Choroid plexus epithelial cell (primary cell): ENCODE data around the gene TPK1.

Source experiments
- DNase-seq: peaks from one replicate; pipeline ENCODE4 v3.0.0-alpha.2; 2010; ENCODE audit warnings: low read depth
- H3K4me3 ChIP-seq: 2 replicates; pipeline ENCODE4 v1.5.1; 2011; ENCODE audit warnings: low read depth, mild to moderate bottlenecking, control low read depth, low read length, moderate library complexity
- TF ChIP-seq, protein P1 (sequence below): conservative IDR thresholded peaks from 2 replicates; pipeline ENCODE4 v1.5.1; 2011; ENCODE audit warnings: low read depth, mild to moderate bottlenecking, control low read depth, inconsistent platforms, low read length, moderate library complexity

Gene TPK1

DNA sequence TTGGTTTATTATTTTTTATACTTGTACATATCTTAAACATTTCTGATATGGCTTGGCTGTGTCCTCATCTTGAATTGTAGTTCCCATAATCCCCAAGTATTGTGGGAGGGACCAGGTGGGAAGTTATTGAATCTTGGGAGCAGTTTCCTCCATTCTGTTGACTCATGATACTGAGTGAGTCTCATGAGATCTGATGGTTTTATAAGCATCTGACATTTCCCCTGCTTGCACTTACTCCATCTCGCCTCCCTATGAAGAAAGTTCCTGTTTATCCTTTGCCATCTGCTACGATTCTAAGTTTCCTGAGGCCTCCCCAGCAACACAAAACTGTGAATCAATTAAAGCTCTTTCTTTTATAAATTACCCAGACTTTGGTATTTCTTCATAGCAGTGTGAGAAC is 207.7 kb downstream of the TPK1 start:
- H3K4me3 ChIP-seq = no peak overlapping the region
- no peak for DNase-seq
- TF ChIP-seq, protein P1, sequence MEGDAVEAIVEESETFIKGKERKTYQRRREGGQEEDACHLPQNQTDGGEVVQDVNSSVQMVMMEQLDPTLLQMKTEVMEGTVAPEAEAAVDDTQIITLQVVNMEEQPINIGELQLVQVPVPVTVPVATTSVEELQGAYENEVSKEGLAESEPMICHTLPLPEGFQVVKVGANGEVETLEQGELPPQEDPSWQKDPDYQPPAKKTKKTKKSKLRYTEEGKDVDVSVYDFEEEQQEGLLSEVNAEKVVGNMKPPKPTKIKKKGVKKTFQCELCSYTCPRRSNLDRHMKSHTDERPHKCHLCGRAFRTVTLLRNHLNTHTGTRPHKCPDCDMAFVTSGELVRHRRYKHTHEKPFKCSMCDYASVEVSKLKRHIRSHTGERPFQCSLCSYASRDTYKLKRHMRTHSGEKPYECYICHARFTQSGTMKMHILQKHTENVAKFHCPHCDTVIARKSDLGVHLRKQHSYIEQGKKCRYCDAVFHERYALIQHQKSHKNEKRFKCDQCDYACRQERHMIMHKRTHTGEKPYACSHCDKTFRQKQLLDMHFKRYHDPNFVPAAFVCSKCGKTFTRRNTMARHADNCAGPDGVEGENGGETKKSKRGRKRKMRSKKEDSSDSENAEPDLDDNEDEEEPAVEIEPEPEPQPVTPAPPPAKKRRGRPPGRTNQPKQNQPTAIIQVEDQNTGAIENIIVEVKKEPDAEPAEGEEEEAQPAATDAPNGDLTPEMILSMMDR = no peak

DNA sequence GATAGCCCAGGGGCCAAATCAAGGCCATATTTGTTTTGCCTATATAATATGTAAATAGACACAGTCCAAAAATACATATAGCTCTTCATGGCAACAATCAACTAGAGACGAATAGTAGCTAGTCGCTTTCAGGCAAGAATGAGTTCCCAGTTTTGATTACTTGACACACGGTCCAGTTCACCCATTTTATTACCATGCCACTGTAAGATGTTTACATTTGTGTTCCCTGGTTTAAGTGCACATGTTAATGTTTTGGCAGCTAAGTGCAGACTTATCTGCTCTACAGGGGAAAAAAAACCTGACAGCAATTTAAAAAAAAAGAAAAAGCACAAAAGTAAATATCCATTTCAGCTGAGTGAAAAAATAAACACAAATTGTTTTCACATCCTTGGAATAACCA is 213.1 kb downstream of the TPK1 start:
- H3K4me3 ChIP-seq = no peak overlapping the region
- DNase-seq = no peak
- TF ChIP-seq, protein P1 = no peak

DNA sequence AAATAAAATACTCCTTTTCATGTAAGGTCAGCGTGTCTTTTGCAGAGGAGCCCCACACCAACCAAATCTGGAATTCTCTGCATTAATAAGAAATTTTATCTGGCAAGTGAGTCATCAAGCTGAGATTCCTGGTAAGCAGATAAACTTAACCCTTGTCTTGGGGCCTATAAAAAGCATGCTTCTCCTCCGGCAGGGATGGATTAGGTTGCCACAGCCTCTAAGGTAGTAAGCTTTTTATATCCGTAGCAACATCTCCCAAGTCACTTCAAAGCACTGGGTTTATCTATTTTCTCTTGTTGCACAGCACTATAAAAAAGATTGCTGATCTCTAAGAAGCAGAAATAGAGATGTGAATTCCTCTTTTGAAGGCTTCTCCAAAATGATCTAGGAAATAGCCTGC is 229.6 kb downstream of the TPK1 start:
- peak; percentile 30 for DNase-seq
- no peak overlapping the region for H3K4me3 ChIP-seq
- TF ChIP-seq, protein P1 = no peak

DNA sequence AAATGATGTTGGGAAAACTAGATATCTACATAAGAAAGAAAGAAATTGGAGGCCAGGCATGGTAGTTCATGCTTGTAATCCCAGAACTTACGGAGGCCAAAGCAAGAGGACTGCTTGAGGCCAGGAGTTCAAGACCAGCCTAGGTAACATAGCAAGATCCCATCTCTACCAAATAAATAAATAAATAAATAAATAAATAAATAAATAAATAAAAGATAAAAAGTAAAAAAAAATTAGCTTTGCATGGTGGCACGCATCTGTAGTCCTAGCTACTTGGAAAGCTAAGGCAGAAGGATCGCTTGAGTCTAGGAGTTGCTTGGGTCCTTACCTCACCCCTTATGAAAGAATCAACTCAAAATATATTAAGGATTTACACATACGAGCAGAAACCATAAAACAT is 238.9 kb downstream of the TPK1 start:
- TF ChIP-seq, protein P1 = no peak
- no peak overlapping the region for H3K4me3 ChIP-seq
- no peak for DNase-seq

DNA sequence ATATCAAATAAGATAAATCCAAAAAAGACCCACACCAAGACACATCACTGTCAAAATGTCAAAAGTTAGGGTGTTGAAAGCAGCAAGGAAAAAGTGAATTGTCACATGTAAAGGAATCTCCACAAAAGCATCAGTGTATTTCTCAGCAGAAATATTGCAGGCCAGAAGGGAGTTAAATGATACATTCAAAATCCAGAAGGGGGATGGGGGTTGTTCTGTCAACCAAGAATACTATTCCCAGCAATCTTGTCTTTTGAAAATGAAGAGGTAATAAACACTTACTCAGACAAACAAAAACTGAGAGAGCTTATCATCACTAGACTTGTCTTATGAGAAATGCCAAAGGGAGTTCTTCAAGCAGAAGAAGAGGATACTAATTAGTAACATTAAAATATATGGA is 241.3 kb downstream of the TPK1 start:
- no peak for DNase-seq
- H3K4me3 ChIP-seq = no peak overlapping the region
- TF ChIP-seq, protein P1 = no peak

DNA sequence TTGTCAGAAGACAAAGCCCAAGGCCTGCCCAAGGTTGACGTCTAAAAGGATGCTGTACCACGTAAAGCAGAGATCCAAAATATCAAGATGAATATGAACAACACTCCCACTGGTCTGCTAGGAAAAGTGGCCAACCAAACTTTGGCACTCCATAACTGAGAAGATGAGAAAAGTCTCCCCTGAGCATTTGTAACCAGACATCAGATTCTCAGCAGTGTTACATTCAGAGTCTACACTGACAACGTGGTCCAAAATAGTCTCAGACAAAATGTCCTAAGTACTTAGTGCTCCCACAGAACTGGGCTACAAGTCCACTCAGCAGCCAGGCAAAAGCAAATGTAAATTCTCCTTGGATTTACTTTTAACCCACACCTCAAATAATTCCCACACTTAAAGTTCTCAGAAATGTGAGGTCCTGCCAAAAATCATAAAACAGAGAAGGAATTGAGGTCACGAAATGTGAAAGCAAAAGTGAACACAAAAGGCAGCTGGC is 247.2 kb downstream of the TPK1 start:
- TF ChIP-seq, protein P1 = no peak
- H3K4me3 ChIP-seq = no peak overlapping the region
- DNase-seq = peak; percentile 45

DNA sequence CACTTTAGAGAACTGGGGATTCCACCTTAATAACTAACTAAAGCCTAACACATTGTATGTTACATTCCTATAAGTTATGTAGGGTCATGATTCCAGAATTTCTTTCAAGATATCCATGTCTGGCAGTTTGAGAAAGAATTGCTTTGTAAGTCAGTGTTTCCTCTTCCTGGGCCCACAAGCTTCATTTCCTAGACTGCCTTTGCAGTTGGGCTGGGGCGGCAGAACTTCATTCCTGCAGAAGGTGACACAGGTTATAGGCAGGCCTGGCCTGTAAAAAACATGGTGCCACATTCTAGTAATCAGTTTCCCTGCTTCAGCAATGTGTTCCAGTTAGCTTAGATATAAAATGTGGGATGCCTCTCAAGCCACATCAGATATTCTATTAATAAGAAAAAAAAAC is 248.2 kb downstream of the TPK1 start:
- no peak for DNase-seq
- TF ChIP-seq, protein P1 = no peak
- H3K4me3 ChIP-seq = no peak overlapping the region
